Measurements from ENCODE around the gene LDLRAP1.

The LDLRAP1 gene

DNA sequence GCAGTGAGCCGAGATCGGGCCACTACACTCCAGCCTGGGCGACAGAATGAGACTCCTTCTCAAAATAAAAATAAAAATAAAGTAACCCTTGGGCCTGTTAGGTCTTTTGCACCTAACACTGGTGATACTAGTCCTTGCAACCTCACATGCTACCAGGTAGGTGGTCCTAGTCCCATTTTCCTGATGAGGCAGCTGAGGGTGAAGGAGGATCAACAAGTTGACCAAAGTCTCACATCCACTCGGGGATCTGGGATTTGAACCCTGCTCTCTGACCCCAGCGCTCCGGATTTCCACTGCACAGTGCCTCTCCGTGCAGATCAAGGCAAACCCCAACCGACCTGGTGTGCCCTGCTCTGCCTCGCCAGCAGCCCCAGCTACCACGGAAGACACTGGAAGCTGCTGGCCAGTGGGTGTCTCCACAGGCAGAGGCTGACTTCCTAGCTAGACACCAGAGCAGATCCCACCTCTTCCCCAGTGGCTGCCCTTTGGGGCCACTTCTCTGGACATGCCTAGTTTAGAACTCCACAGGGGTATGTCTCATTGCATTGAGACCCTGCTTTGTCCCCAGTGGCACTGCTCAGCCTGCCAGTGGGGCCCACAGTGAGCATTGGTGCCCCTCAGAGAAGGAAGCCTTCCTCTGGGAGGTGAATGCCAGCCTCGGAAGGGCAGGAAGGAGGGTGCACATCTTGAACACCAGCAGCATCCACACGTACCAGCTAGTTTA lies 27.6 kb downstream of the LDLRAP1 start:
- DNase-seq (ENCODE audit: low read depth) = no peak
- H3K4me3 ChIP-seq (ENCODE audit: low read depth, low read length) = no peak overlapping the region
- no peak for TF ChIP-seq MYC (IDR thresholded peaks at IDR 0.05; ENCODE audit: low read depth, low read length)
- TF ChIP-seq, protein P1, sequence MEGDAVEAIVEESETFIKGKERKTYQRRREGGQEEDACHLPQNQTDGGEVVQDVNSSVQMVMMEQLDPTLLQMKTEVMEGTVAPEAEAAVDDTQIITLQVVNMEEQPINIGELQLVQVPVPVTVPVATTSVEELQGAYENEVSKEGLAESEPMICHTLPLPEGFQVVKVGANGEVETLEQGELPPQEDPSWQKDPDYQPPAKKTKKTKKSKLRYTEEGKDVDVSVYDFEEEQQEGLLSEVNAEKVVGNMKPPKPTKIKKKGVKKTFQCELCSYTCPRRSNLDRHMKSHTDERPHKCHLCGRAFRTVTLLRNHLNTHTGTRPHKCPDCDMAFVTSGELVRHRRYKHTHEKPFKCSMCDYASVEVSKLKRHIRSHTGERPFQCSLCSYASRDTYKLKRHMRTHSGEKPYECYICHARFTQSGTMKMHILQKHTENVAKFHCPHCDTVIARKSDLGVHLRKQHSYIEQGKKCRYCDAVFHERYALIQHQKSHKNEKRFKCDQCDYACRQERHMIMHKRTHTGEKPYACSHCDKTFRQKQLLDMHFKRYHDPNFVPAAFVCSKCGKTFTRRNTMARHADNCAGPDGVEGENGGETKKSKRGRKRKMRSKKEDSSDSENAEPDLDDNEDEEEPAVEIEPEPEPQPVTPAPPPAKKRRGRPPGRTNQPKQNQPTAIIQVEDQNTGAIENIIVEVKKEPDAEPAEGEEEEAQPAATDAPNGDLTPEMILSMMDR (IDR thresholded peaks at IDR 0.05; ENCODE audit: low read depth, low read length) = no peak
- TF ChIP-seq POLR2A (IDR thresholded peaks at IDR 0.05; ENCODE audit: extremely low read depth, insufficient read length) = no peak

DNA sequence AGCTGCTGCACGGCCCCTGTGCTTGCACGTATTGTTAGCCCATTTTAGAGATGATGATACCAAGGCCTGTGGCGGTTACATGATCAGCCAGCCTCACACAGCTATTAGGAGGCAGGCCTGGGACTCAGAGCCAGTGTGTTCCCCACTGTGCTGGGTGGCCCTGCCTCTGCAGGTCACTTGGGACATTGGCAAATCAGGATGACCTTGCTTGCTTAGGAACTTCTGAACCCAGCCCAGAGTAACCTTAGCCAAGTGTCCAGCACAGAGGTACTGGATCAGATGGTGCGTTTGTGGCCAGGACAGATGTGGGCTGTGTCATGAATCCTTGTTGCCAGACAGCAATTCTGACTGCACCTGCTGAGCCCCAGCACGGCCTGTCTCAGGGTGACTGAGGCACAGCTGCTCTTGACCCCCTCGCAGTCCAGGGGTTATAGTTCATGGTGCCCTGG lies 28.1 kb downstream of the LDLRAP1 start:
- H3K4me3 ChIP-seq (ENCODE audit: low read depth, low read length) = no peak overlapping the region
- no peak for DNase-seq (ENCODE audit: low read depth)
- TF ChIP-seq POLR2A (IDR thresholded peaks at IDR 0.05; ENCODE audit: extremely low read depth, insufficient read length) = no peak
- TF ChIP-seq, protein P2, sequence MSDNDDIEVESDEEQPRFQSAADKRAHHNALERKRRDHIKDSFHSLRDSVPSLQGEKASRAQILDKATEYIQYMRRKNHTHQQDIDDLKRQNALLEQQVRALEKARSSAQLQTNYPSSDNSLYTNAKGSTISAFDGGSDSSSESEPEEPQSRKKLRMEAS (IDR thresholded peaks at IDR 0.05; ENCODE audit: low read depth, low read length) = no peak
- TF ChIP-seq, protein P1 (IDR thresholded peaks at IDR 0.05; ENCODE audit: low read depth, low read length) = no peak
- no peak for TF ChIP-seq MYC (IDR thresholded peaks at IDR 0.05; ENCODE audit: low read depth, low read length)

- no peak for TF ChIP-seq MYC (IDR thresholded peaks at IDR 0.05; ENCODE audit: low read depth, low read length)
- TF ChIP-seq, protein P2 (IDR thresholded peaks at IDR 0.05; ENCODE audit: low read depth, low read length) = no peak
- no peak for TF ChIP-seq POLR2A (IDR thresholded peaks at IDR 0.05; ENCODE audit: extremely low read depth, insufficient read length)
- TF ChIP-seq, protein P1 (IDR thresholded peaks at IDR 0.05; ENCODE audit: low read depth, low read length) = no peak
These were observed 28.7 kb downstream of the LDLRAP1 start for GRCh38 chr1:25572107-25572506.

GRCh38 chr1:25572708-25573590 lies 29.5 kb downstream of the LDLRAP1 start:
- TF ChIP-seq POLR2A (IDR thresholded peaks at IDR 0.05; ENCODE audit: extremely low read depth, insufficient read length) (no peak), MYC (IDR thresholded peaks at IDR 0.05; ENCODE audit: low read depth, low read length) (no peak)
- TF ChIP-seq, protein P1 (IDR thresholded peaks at IDR 0.05; ENCODE audit: low read depth, low read length) = peak; percentile 71
- TF ChIP-seq, protein P2 (IDR thresholded peaks at IDR 0.05; ENCODE audit: low read depth, low read length) = no peak
- peak; percentile 57 for DNase-seq (ENCODE audit: low read depth)

More at GRCh38 chr1:25572107-25572506, 28.7 kb downstream of the LDLRAP1 start:
- DNase-seq (ENCODE audit: low read depth) = no peak
- no peak overlapping the region for H3K4me3 ChIP-seq (ENCODE audit: low read depth, low read length)

DNA sequence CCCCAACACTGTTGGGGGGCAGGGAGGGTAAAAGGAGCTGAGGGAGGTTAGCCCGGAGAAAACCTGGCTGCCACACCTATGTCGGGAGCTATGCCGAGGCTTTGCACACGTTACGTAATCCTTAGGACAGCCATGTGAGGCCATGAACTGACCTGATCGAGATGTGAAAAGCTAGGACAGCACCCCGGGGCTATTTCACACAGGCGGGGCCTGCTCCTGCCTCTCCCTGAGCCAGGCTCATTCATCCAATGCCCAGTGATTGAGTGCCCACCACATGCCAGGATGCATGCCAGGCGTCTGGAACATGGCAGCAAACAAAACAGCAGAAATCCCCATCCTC lies 30.2 kb downstream of the LDLRAP1 start:
- DNase-seq (ENCODE audit: low read depth) = no peak
- TF ChIP-seq, protein P1 (IDR thresholded peaks at IDR 0.05; ENCODE audit: low read depth, low read length) = no peak
- TF ChIP-seq POLR2A (IDR thresholded peaks at IDR 0.05; ENCODE audit: extremely low read depth, insufficient read length) = no peak
- TF ChIP-seq MYC (IDR thresholded peaks at IDR 0.05; ENCODE audit: low read depth, low read length) = no peak
- TF ChIP-seq, protein P2 (IDR thresholded peaks at IDR 0.05; ENCODE audit: low read depth, low read length) = no peak
- no peak overlapping the region for H3K4me3 ChIP-seq (ENCODE audit: low read depth, low read length)

More at GRCh38 chr1:25572708-25573590, 29.5 kb downstream of the LDLRAP1 start:
- no peak overlapping the region for H3K4me3 ChIP-seq (ENCODE audit: low read depth, low read length)

All from NB4 (cell line).